ENCODE data around the gene PSKH1.

The PSKH1 gene

DNA sequence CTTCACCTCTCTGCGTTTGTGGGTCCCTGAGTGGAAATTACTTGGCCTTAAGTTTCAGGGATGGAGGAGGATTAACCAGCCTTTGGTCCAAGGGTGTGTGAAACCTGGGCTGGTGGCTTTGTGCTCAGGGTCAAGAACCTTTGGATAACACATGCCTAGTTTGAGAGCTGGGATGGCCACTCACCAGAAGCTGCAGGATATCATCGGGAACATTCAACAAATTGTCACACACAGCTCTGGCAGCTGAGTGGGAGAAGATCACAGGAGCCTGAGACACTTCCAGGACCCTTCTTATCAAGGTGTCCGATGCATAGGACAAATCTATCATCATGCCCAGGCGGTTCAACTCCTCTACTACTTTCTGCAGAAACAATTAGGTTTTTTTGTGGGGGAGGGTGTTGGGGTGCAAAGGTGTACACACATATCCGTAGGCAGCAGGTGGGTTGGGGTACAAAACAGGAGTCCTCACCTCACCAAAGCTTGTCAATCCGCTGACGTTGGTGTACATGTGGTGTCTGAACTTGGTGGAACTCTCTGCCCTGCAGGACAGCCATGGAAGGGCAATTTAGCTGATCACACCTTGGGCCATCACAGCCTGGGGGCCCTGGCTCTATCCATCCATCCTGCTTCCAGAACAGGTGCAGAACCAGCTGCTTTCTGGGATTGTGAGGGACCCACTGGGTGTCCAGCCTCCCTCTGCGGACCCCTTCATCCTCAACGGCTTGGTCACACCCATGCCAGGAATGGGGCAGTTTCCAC is 84.6 kb downstream of the PSKH1 start:
- H2AFZ ChIP-seq (ENCODE audit: low read length) = no peak overlapping the region
- H3K4me2 ChIP-seq (ENCODE audit: low read depth, low read length, poor library complexity, severe bottlenecking) = no peak overlapping the region
- no peaks in the 10 kb centered on the region for H3K9me3 ChIP-seq (ENCODE audit: insufficient read depth, low read depth, low read length)
- H3K4me3 ChIP-seq (ENCODE audit: low read length, poor library complexity, severe bottlenecking) = no peak overlapping the region
- H3K4me1 ChIP-seq (ENCODE audit: insufficient read depth, low read length, poor library complexity, severe bottlenecking) = no peaks in the 10 kb centered on the region
- H3K27me3 ChIP-seq (ENCODE audit: insufficient read depth, low read length, poor library complexity, severe bottlenecking) = no peaks in the 10 kb centered on the region
- no peak overlapping the region for H3K9ac ChIP-seq (ENCODE audit: low read depth, low read length, poor library complexity, severe bottlenecking)
- TF ChIP-seq, protein P1, sequence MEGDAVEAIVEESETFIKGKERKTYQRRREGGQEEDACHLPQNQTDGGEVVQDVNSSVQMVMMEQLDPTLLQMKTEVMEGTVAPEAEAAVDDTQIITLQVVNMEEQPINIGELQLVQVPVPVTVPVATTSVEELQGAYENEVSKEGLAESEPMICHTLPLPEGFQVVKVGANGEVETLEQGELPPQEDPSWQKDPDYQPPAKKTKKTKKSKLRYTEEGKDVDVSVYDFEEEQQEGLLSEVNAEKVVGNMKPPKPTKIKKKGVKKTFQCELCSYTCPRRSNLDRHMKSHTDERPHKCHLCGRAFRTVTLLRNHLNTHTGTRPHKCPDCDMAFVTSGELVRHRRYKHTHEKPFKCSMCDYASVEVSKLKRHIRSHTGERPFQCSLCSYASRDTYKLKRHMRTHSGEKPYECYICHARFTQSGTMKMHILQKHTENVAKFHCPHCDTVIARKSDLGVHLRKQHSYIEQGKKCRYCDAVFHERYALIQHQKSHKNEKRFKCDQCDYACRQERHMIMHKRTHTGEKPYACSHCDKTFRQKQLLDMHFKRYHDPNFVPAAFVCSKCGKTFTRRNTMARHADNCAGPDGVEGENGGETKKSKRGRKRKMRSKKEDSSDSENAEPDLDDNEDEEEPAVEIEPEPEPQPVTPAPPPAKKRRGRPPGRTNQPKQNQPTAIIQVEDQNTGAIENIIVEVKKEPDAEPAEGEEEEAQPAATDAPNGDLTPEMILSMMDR (conservative IDR thresholded peaks at IDR 0.05; ENCODE audit: low read length) = no peak
- no peak for TF ChIP-seq EZH2phosphoT487 (IDR thresholded peaks at IDR 0.05; ENCODE audit: borderline replicate concordance)
- H3K9me2 ChIP-seq (replicated peaks; ENCODE audit: low read depth, low read length) = no peaks in the 10 kb centered on the region
- no peaks in the 10 kb centered on the region for H4K20me1 ChIP-seq (ENCODE audit: insufficient read depth, low read length, poor library complexity, severe bottlenecking)
- H3K36me3 ChIP-seq (ENCODE audit: insufficient read depth, low read length) = no peaks in the 10 kb centered on the region
- no peaks in the 10 kb centered on the region for H3F3A ChIP-seq (ENCODE audit: low read depth)
- no peaks in the 10 kb centered on the region for H3K79me2 ChIP-seq (ENCODE audit: insufficient read depth, low read length)

Measured in Loucy (cell line).